NCI-H1417 (cell line): ENCODE data around the gene TNPO2.

Experiments
- DNase-seq, 3 experiments: peaks; one replicate each; lab custom pipeline; 2025; lab: John Stamatoyannopoulos, UW

The TNPO2 gene

DNA sequence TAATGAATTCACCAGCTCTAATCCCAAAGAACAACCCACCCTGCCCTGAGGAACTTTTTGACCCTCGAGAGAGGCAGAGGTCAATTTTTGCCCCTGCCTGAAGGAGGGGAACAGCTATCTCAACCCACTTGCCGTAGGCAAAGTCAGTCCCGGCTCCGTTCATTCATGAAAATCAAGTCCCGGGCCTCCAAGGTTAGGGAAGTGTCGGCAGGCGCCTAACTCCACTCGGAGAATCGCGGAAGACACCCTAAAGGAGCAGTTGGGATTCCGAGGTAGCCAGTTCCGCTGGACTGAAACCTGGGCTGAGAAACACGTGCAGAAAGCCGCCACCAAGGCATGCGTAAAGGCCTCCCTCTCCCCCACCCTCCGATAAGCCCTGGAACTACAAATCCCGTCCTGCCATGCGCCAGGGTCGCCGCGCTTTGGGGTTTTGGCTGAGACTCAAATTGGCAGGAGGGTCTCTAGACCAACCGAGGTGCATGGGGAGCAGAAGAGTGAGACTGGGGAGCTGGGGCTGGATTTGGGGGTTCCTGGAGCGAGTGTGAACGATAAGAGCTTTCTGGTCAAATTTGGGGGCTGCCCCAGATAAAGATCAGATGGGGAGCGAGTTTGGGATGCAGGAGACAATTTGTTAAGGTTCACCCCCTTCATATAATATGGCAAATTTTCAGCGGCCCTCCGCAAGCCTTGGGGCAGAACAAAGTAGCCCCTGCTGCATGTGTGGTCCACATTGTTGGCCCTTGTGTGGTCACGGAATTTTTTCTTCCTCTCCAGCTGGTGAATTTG is at the start of gene TNPO2:
Gene TNPO2, minus strand, starts transcription at position 292 of the 786 bp plus-strand sequence. CDS start 2,955 bp downstream, outside the sequence.
- DNase-seq: peak; percentile 51 to 87 (median 79)

DNA sequence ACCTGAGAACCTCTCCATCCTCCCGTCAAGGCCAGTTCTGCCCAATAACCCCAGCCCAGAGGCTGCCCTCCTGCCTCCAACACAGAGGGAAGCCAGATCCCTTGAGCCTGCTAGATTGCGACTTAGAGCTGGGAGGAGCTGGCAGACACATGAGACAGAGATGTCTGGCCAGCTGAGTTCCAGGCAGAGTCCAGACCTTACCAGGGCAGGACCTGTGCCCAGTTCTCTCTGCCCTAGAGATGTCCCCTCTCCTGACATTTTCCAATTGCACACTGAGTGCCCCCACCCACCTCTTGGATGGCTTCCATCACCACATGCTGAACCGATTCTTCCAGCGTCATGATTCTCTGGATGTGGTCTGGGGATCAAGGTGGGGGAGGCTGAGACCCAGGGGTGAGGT is 48.6 kb upstream of the TNPO2 start:
- no peak for DNase-seq

DNA sequence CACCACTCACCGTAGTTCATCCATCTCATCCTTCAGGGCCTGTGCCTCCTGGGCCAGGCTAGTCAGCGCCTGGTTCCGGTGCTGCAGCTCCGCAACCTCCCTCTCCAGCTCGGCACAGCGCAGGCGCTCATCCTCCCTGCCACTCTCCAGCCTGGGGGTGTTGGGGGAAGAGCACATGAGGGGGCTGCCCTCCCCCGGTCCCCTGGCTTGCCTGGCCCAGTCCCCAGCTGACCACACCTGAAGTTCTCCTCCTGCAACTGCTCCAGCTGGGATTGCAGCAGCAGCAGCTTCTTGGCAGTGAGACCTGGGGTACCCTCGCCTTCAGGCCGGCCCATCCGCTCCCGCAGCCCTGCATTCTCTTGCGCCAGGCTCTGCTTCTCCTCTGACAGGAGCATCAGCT is 47.2 kb upstream of the TNPO2 start:
- no peak for DNase-seq

GRCh38 chr19:12769689-12770088 is 46.0 kb upstream of the TNPO2 start:
- DNase-seq: peak in 1 of 3 experiments; percentile 77

DNA sequence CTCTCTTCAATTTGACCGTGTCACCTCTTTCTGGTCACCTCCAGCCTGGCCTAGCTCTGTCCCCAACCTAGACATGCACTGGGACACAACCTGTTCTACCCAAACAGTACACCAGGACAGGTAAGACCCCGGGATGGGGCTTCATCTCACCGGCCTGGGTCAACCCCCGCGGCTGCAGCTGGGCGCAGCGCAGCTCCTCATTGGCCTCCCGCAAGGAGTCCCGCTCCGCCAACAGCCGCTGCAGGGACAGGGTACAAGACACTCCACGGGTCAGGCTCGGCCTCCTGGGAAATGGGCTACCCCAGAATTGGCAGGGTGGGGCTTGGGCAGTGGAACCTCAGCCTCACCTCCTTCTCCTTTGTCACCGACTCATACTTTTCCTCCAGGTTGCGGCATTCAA is 43.9 kb upstream of the TNPO2 start:
- no peak for DNase-seq

DNA sequence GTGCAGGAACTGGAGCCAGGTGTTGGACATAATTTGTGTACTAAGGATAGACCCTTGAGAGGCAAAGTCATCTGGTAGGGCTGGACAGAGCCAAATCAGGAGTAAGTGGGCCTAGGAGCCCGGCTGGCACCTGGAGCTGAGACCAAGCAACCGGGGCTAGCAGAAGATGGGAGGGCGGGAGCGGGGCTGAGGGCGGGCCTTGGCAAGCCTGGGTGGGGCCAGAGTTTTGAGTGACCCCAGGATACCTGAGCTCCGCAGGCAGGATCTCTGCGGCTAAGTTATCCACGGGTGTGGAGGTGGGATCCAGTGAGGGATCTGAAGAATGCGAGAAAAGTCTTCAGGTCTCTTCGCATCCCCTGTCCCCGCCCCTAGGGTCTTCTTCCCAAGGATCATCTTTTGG is 43.4 kb upstream of the TNPO2 start:
- no peak for DNase-seq

DNA sequence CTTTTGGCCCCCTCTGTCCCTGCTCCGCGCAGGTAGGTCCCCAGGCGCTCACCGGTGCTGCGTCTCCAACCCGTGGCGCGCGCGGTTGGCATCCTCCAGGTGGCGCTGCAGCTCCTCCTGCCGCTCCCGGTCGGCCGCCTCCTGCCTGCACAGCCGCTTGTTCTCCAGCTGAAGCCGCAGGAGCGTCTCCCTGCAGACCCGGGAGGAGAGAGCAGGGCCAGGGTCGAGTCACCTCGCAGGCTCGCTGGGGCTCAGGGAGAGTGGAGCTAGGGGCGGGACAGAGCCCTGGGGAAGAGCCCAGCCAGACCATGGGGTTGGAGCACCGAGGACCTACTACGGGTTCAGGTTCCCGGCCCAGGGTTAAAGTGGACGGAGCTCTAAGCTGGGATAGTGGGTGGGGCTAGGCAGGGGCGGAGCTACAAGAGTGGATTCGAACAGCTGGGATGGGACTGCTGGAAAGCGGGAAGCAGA is 42.4 kb upstream of the TNPO2 start:
- peak in 1 of 3 experiments; percentile 72 for DNase-seq

- DNase-seq: no peak
Measured at GRCh38 chr19:12764698-12765097, 41.0 kb upstream of the TNPO2 start.

DNA sequence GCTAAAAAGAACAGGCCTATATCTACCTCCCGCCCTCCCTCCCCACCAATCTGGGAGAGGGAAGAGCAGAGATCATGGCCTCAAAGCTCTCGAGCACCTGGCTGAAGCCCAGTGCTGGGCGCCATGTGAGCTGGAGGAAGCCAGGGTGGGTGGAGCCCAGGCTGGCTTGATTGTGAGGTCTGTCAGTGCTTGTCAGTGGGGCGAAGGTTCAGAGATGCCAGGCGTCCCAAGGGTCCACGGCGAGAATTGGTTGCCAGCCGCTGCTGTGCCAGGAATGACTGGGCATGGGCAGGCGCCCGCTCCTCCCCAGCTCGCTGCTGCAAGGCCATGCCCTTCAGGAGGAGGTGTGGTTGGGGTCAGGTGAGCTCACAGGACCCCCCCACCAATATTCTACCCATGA is 39.4 kb upstream of the TNPO2 start:
- DNase-seq: no peak

DNA sequence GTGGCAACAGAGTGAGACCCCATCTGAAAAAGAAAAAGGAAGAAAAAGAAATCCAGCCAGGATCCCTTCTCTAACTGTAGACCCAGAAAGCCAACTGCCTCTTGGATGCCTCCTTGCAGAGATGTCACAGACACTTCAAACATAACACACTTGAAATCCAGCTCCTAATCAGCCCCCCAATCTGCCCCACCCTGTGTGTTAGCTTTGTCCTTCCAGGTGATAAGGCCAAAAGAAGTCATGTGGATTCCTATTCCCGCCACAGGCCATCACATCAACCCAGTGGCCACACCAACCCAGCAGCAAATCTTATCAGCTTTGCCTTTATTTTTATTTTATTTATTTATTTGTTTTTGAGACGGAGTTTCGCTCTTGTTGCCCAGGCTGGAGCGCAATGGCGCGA is 36.0 kb upstream of the TNPO2 start:
- no peak for DNase-seq

GRCh38 chr19:12757544-12758274 is 34.0 kb upstream of the TNPO2 start:
- peak; percentile 27 to 77 (median 69) for DNase-seq

DNA sequence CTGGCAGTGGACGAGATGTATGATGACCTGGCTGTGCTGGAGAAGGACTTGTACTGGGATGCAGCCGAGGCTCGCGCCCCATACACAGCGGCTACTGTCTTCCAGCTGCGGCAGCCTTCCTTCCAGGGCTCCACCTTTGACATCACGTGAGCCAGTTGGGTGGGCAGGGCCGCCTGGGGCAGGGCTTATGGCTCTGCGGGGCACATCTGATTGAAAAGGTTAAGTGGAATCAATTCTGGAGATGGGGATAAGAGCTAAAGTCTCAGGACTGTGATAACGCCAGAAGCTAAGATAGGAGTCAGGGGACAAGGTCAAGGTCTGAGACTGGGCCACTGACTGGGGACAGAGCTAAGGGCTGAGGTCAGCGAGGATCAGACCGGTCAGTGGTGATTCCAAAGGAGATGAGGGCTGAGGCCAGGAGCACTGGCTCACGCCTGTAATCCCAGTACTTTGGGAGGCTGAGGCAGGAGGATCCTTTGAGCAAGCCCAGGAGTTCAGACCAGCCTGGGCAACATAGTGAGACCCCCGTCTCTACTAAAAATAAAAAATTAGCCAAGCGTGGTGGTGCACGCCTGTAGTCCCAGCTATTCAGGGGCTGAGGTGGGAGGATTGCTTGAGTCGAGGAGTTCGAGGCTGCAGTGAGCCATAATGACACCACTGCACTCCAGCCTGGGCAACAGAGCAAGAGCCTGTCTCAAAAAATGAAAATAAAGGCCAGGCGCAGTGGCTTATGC is 32.6 kb upstream of the TNPO2 start:
- DNase-seq: no peak

GRCh38 chr19:12754465-12755196 is 30.9 kb upstream of the TNPO2 start:
- no peak for DNase-seq

DNA sequence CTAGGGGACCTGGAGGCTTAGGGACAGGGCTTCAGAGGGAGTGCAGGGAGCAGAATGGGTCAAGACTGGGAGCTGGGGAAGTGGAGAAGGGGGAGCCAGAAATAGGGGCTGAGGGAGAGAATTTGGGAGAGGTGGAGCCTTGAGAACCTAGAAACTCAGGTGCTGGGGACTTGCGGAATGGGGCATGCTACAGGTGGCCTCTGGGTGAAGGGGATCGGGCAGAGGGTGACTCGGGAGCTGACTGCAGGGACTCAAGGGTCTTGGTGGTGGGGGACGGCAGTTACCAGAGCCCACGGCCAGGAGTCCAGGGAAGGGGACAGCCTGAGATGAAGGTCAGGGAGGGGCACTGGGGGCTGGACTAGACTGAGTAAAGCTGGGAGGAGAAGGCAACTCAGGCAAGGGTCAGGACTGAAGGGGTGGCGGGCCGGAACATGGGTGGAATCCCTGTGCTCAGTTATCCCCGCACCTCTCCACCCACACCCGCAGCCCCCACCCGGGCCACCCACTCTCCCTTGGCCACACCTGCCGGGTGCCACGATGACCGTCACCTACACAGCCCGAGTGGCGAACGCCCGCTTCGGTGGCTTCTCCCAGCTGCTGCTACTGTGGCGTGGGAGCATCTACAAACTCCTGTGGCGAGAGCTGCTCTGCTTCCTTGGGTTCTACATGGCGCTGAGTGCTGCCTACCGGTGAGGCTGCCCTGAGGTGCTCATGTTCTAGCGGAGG is 28.5 kb upstream of the TNPO2 start:
- DNase-seq: no peak

GRCh38 chr19:12751635-12752034 is 27.9 kb upstream of the TNPO2 start, which contains the start of gene BEST2:
Gene BEST2 (plus strand): TSS chr19:12751791. CDS start chr19:12752593, 802 bp downstream.
- no peak for DNase-seq

GRCh38 chr19:12750851-12751250 is 27.1 kb upstream of the TNPO2 start:
- DNase-seq: no peak

DNA sequence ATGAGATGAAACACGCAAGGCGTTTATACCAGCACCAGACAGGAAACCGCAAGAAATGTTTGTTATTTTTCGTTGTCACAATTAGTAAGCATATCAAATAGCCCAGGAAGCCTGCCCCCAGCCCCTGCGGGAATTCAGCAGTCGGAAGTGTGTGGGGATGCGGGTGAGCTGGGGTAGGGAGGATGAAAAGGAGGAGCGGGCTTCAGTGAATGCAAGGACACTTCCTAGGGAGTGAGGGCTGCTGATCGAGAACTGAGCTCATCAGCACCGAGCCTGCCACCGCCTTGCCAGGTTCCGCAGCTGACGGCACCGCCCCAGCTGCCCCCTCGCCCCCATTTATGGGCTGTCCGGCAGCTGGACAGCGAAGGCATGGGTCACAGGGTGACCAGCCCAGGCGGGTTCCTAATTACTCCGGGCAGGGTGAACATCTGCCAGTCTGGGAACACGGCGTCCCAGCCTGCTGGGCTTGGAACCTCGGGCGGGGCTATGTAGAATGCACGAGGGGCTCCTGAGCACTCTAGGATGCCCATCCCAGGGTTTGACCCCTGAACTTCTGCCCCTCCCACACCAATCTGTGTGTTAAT is 26.3 kb upstream of the TNPO2 start:
- DNase-seq: peak in 2 of 3 experiments; percentile 27 to 50

GRCh38 chr19:12748489-12748888 is 24.8 kb upstream of the TNPO2 start:
- DNase-seq: no peak

DNA sequence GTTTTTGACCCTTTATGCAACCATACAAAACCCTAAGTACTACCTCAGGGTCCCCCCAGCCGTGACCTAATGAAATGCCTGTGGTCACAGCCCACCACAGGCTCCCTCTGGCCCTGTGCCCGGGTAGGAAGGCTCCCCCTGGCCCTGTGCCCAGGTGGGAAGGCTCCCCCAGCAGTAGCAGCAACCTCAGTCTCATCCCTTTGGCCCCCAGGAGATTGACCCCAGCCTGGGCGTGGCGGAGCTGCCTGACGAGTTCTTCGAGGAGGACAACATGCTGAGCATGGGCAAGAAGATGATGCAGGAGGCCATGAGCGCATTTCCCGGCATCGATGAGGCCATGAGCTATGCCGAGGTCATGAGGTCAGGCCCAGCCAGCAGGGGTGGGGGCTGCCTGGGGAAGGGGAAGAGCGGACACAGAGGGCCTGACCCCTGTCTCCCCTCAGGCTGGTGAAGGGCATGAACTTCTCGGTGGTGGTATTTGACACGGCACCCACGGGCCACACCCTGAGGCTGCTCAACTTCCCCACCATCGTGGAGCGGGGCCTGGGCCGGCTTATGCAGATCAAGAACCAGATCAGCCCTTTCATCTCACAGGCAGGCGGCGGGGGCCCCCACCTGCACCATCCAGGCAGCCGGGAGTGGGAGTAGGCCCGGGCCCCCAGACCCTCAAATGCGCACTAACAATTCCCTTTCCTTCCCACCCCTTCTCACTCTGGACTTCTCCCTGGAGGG is 21.6 kb upstream of the TNPO2 start:
- DNase-seq: no peak

DNA sequence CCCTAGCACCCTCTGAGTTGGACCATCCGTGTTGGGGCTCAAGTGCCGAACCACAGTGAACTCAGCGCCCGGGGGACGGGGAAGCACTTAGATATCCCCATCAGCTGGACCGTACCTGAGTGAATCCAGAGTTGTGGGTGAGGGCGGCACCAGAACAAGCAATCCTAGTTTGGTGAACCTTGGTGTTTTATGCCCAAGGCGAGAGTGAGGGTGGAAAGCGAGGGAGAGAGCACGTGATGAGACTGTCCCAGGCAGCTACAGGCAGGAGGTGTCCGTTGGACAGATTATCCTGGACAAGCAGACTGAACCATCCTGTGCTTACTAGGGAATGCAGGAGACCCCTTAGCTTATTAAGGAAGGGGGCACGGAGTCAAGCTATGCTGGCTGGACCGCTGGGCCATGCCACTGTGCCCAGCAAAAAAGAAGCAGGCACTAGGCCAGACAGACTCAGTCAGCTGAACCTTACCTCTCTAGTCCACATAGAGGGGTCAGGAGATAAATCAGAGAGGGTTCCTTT is 14.2 kb upstream of the TNPO2 start:
- no peak for DNase-seq
